ENCODE data around the gene CHML.

DNA sequence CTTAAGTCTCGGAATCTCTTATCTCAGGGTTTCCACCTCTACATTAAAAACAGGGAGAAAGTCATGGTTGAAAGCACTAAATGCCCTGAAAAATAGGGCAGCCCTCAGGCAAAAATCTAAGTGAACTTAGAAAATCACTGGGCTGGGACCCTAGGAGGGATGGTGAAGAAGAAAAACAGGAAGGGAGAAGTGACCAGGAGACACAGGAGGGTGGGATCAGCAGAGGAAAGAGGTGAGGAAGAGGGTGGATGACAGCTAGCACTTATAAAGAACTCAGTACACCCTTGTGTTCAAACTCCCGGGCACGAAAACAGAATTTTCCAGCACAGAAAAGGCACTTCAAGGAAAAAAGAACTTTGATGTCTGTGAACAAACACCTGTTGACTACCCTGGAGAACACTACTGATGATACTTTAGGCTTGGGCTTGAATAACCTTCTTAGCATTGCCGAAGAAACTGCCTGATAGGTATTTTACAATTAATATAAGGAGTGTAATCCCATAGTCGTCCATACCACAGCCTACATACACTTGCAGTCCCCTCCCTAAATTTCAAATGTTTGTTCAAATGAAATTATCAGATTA is 2.0 kb downstream of the CHML start:
- TF ChIP-seq POLR2A (IDR thresholded peaks at IDR 0.05; ENCODE audit: low read length) (no peak), GATA1 (IDR thresholded peaks at IDR 0.05; ENCODE audit: low read depth, low read length) (no peak)
